ENCODE data around the gene NNMT.

Gene NNMT

DNA sequence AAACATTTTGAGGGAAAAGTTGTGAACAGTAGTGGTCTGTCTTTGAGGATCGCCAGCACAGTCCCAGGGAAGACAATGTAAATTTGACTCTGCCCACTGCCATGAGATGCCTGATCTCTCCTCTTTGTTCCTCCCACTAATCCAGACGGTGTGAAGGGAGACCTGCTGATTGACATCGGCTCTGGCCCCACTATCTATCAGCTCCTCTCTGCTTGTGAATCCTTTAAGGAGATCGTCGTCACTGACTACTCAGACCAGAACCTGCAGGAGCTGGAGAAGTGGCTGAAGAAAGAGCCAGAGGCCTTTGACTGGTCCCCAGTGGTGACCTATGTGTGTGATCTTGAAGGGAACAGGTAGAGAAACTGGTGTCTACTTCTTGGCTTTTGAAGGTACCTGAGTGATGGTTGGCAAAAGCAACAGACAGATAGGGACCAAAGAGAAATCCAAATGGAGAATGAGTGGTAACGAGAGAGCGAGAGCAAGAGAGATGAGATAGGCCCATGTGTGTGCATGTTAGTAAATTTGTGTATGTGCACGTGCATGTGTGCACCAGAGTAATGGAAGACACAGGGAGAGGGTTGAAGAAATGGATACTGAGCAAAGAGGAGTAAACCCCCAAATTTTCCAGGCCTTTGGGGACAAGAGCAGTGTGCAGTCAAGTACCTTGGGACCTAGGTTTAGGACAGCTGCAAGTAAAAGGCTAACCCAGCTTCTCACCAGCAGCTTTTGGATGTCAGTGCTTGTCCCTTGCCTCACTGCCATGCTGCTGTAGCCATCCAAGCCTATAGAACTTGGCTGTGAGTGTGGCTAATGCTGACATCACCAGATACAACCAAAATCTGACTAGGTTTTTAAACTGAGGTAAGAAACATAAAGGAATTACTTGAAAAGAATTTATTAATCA, 1.9 kb downstream of the NNMT start:
- Histone ChIP-seq H3K27ac (ENCODE audit: low read depth, low read length) (no peak overlapping the region), H3K36me3 (ENCODE audit: control insufficient read depth, insufficient read depth, low read length) (no peaks in the 10 kb centered on the region), H3K4me1 (ENCODE audit: control insufficient read depth, insufficient read depth, low read length) (no peaks in the 10 kb centered on the region; the same call in 1 of the 2 replicates), H3K9ac (ENCODE audit: low read length) (no peak overlapping the region), H3K4me3 (ENCODE audit: low read depth, low read length) (no peak overlapping the region), H3K9me3 (ENCODE audit: control insufficient read depth, insufficient read depth, low read depth, low read length) (peaks cover 12% of the 10 kb centered on the region), H3K27me3 (ENCODE audit: control insufficient read depth, insufficient read depth, low read length) (no peaks in the 10 kb centered on the region)

GRCh38 chr11:114298710-114299109, 2.5 kb downstream of the NNMT start:
- no peak overlapping the region; the same call in 1 of the 2 replicates for H3K4me3 ChIP-seq (ENCODE audit: low read depth, low read length)
- no peaks in the 10 kb centered on the region; the same call in 1 of the 2 replicates for H3K4me1 ChIP-seq (ENCODE audit: control insufficient read depth, insufficient read depth, low read length)
- H3K9ac ChIP-seq (ENCODE audit: low read length) = no peak overlapping the region
- no peaks in the 10 kb centered on the region for H3K36me3 ChIP-seq (ENCODE audit: control insufficient read depth, insufficient read depth, low read length)
- no peak overlapping the region for H3K27ac ChIP-seq (ENCODE audit: low read depth, low read length)
- H3K9me3 ChIP-seq (ENCODE audit: control insufficient read depth, insufficient read depth, low read depth, low read length) = peaks cover 12% of the 10 kb centered on the region
- no peaks in the 10 kb centered on the region for H3K27me3 ChIP-seq (ENCODE audit: control insufficient read depth, insufficient read depth, low read length)

DNA sequence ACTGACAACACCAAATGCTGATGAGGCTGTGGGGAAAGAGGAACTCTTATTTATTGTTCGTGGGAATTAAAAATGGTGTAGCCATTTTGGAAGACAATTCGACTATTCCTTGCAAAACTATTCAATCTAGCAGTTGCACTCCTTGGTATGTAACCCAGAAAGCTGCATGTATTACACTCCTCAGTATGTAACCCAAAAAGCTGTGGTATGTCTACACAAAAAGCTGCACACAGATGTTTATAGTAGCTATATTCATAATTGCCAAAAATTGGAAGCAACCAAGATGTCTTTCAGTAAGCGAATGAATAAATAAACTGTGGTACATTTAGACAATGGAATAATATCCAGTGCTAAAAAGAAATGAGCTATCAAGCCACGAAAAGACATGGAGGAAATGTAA, 4.9 kb downstream of the NNMT start:
- Histone ChIP-seq H3K9me3 (ENCODE audit: control insufficient read depth, insufficient read depth, low read depth, low read length) (peaks cover 12% of the 10 kb centered on the region), H3K27ac (ENCODE audit: low read depth, low read length) (no peak overlapping the region), H3K9ac (ENCODE audit: low read length) (no peak overlapping the region), H3K4me1 (ENCODE audit: control insufficient read depth, insufficient read depth, low read length) (no peaks in the 10 kb centered on the region; the same call in 1 of the 2 replicates), H3K36me3 (ENCODE audit: control insufficient read depth, insufficient read depth, low read length) (no peaks in the 10 kb centered on the region), H3K27me3 (ENCODE audit: control insufficient read depth, insufficient read depth, low read length) (no peaks in the 10 kb centered on the region), H3K4me3 (ENCODE audit: low read depth, low read length) (no peak overlapping the region)

DNA sequence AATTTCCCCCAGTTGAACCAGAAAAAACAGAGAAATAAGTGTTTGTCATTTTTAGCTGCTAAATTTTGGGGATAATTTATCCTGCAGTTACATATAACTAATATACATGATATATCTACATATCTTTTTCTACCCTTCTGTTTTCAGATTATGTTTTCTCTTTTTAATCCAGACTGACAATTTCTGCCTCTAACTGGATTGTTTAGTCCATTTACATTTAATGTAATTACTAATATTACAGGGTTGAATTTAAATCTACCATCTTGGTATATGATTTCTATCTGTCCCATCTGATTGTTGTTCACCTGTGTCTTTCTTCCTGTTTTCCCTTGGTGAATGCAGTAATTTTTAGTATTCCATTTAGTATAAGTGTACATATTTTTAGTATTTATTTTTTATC, 5.7 kb downstream of the NNMT start:
- H3K4me1 ChIP-seq (ENCODE audit: control insufficient read depth, insufficient read depth, low read length) = no peaks in the 10 kb centered on the region; the same call in 1 of the 2 replicates
- H3K36me3 ChIP-seq (ENCODE audit: control insufficient read depth, insufficient read depth, low read length) = no peaks in the 10 kb centered on the region
- no peaks in the 10 kb centered on the region for H3K27me3 ChIP-seq (ENCODE audit: control insufficient read depth, insufficient read depth, low read length)
- H3K27ac ChIP-seq (ENCODE audit: low read depth, low read length) = no peak overlapping the region
- H3K9me3 ChIP-seq (ENCODE audit: control insufficient read depth, insufficient read depth, low read depth, low read length) = peaks cover 12% of the 10 kb centered on the region
- H3K4me3 ChIP-seq (ENCODE audit: low read depth, low read length) = no peak overlapping the region
- H3K9ac ChIP-seq (ENCODE audit: low read length) = no peak overlapping the region

DNA sequence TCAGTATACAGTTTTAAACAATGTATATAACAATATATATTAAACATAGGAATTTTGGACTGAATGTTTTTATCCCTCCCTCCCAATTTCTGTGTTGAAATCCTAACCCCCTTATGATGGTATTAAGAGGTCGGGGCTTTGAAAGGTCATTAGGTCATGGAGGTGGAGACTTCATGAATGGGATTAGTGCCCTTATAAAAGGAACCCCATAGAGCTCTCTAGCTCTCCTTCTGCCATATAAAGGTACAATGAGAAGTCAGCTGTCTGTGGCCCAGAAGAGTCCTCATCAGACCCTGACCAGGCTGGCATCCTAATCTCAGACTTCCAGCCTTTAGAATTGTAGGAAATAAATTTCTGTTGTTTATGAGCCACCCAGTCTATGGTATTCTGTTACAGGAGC, 6.5 kb downstream of the NNMT start:
- Histone ChIP-seq H3K27me3 (ENCODE audit: control insufficient read depth, insufficient read depth, low read length) (no peaks in the 10 kb centered on the region), H3K27ac (ENCODE audit: low read depth, low read length) (no peak overlapping the region), H3K4me1 (ENCODE audit: control insufficient read depth, insufficient read depth, low read length) (no peaks in the 10 kb centered on the region; the same call in 1 of the 2 replicates), H3K36me3 (ENCODE audit: control insufficient read depth, insufficient read depth, low read length) (no peaks in the 10 kb centered on the region), H3K9me3 (ENCODE audit: control insufficient read depth, insufficient read depth, low read depth, low read length) (peaks cover 12% of the 10 kb centered on the region), H3K9ac (ENCODE audit: low read length) (no peak overlapping the region), H3K4me3 (ENCODE audit: low read depth, low read length) (no peak overlapping the region)

DNA sequence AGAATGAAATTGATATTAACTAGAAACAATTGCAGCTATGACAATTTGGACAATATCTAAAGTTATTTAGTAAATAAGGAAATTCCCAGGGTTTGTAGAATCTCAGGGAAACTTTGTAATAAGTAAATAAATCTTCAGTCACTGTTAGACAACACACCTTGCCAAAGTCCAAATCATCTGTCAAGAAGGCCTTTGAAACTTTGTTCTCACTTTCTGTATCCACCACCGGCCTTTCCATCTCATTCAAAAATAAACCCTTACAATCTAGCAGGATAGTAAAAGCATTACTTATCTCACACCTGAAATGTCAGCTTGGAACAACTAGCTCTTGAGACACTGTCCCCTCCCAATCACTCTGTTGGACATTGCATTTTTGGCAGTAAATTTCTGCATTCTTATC, 7.9 kb downstream of the NNMT start:
- Histone ChIP-seq H3K4me3 (ENCODE audit: low read depth, low read length) (no peak overlapping the region), H3K36me3 (ENCODE audit: control insufficient read depth, insufficient read depth, low read length) (no peaks in the 10 kb centered on the region), H3K27ac (ENCODE audit: low read depth, low read length) (no peak overlapping the region), H3K9me3 (ENCODE audit: control insufficient read depth, insufficient read depth, low read depth, low read length) (peaks cover 10% of the 10 kb centered on the region), H3K9ac (ENCODE audit: low read length) (no peak overlapping the region), H3K27me3 (ENCODE audit: control insufficient read depth, insufficient read depth, low read length) (no peaks in the 10 kb centered on the region), H3K4me1 (ENCODE audit: control insufficient read depth, insufficient read depth, low read length) (no peaks in the 10 kb centered on the region)

DNA sequence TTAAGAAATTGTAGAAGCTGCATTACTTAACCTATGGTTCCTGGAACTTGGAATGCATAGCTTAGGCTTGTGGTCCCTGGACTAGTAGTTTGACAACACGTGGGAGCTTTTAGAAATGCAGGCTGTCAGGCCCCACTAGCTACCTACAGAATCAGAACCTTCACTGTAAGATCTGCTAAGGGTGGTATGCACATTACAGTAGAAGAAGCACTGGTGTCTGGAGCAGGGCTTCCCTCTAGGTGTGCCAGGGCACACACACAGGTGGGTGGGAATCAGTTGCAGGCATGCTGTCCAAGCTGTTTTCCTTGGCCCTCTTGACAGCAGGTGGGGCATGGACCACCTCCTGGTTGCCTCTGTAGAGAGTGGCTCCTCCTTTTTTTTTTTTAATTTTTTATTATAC, 8.8 kb downstream of the NNMT start:
- Histone ChIP-seq H3K4me1 (ENCODE audit: control insufficient read depth, insufficient read depth, low read length) (no peaks in the 10 kb centered on the region), H3K36me3 (ENCODE audit: control insufficient read depth, insufficient read depth, low read length) (no peaks in the 10 kb centered on the region), H3K9me3 (ENCODE audit: control insufficient read depth, insufficient read depth, low read depth, low read length) (peaks cover 7% of the 10 kb centered on the region), H3K27me3 (ENCODE audit: control insufficient read depth, insufficient read depth, low read length) (no peaks in the 10 kb centered on the region), H3K9ac (ENCODE audit: low read length) (no peak overlapping the region), H3K27ac (ENCODE audit: low read depth, low read length) (no peak overlapping the region), H3K4me3 (ENCODE audit: low read depth, low read length) (no peak overlapping the region)

- H3K4me1 ChIP-seq (ENCODE audit: control insufficient read depth, insufficient read depth, low read length) = no peaks in the 10 kb centered on the region
- no peaks in the 10 kb centered on the region for H3K27me3 ChIP-seq (ENCODE audit: control insufficient read depth, insufficient read depth, low read length)
- H3K4me3 ChIP-seq (ENCODE audit: low read depth, low read length) = no peak overlapping the region
- H3K9me3 ChIP-seq (ENCODE audit: control insufficient read depth, insufficient read depth, low read depth, low read length) = no peaks in the 10 kb centered on the region
- no peaks in the 10 kb centered on the region for H3K36me3 ChIP-seq (ENCODE audit: control insufficient read depth, insufficient read depth, low read length)
- no peak overlapping the region for H3K27ac ChIP-seq (ENCODE audit: low read depth, low read length)
- no peak overlapping the region for H3K9ac ChIP-seq (ENCODE audit: low read length)
Observed at GRCh38 chr11:114307524-114308203, 11.5 kb downstream of the NNMT start.

GRCh38 chr11:114308689-114309089, 12.5 kb downstream of the NNMT start:
- no peaks in the 10 kb centered on the region for H3K4me1 ChIP-seq (ENCODE audit: control insufficient read depth, insufficient read depth, low read length)
- no peak overlapping the region for H3K9ac ChIP-seq (ENCODE audit: low read length)
- no peak overlapping the region for H3K4me3 ChIP-seq (ENCODE audit: low read depth, low read length)
- H3K27ac ChIP-seq (ENCODE audit: low read depth, low read length) = no peak overlapping the region
- no peaks in the 10 kb centered on the region for H3K27me3 ChIP-seq (ENCODE audit: control insufficient read depth, insufficient read depth, low read length)
- H3K9me3 ChIP-seq (ENCODE audit: control insufficient read depth, insufficient read depth, low read depth, low read length) = no peaks in the 10 kb centered on the region
- H3K36me3 ChIP-seq (ENCODE audit: control insufficient read depth, insufficient read depth, low read length) = no peaks in the 10 kb centered on the region

DNA sequence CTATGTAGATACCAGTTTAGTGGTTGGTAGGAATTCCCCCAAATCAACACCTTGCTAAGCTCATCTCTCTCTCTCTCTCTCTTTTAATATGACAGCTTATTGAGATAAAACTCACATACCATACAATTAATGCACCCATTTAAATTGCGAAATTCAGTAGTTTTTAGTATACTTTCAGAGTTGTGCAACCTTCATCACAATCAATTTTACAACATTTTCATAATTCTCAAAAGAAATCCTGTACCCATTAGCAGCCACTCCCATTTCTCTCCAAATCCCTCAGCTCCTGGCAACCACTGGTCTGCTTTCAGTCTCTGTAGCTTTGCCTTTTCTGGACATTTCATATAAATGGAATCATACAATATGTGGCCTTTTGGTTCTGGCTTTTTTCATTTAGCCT, 13.3 kb downstream of the NNMT start:
- Histone ChIP-seq H3K4me1 (ENCODE audit: control insufficient read depth, insufficient read depth, low read length) (no peaks in the 10 kb centered on the region), H3K9me3 (ENCODE audit: control insufficient read depth, insufficient read depth, low read depth, low read length) (no peaks in the 10 kb centered on the region), H3K36me3 (ENCODE audit: control insufficient read depth, insufficient read depth, low read length) (no peaks in the 10 kb centered on the region), H3K9ac (ENCODE audit: low read length) (no peak overlapping the region), H3K27ac (ENCODE audit: low read depth, low read length) (no peak overlapping the region), H3K27me3 (ENCODE audit: control insufficient read depth, insufficient read depth, low read length) (no peaks in the 10 kb centered on the region), H3K4me3 (ENCODE audit: low read depth, low read length) (no peak overlapping the region)

DNA sequence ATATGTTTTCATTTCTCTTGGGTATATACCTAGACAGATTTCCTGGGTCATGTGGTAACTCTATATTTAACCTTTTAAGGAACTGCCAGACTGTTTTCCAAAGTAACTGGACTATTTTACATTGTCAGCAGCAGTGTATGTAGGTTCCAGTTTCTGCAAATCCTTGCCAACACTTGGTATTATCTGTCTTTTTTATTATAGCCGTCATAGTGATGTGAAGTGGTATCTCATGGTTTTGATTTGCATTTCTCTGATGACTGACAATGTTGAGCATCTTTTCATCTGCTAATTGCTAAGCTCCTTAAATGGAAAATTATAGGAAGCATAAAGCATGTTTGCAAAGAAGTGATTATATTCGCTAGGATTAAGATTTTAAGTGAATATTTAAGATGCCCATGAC, 13.9 kb downstream of the NNMT start:
- Histone ChIP-seq H3K36me3 (ENCODE audit: control insufficient read depth, insufficient read depth, low read length) (no peaks in the 10 kb centered on the region), H3K27me3 (ENCODE audit: control insufficient read depth, insufficient read depth, low read length) (no peaks in the 10 kb centered on the region), H3K4me1 (ENCODE audit: control insufficient read depth, insufficient read depth, low read length) (no peaks in the 10 kb centered on the region), H3K27ac (ENCODE audit: low read depth, low read length) (no peak overlapping the region), H3K4me3 (ENCODE audit: low read depth, low read length) (no peak overlapping the region), H3K9me3 (ENCODE audit: control insufficient read depth, insufficient read depth, low read depth, low read length) (no peaks in the 10 kb centered on the region), H3K9ac (ENCODE audit: low read length) (no peak overlapping the region)
